ENCODE results near the gene ZDHHC16.

GRCh38 chr10:97452352-97452751 is 6.4 kb downstream of the ZDHHC16 start:
- TF ChIP-seq EZH2 (IDR thresholded peaks at IDR 0.05; ENCODE audit: low read length) (no peak), CTCF (optimal IDR thresholded peaks at IDR 0.05 in 1 of 3, IDR thresholded peaks at IDR 0.05 in 1 of 3, conservative IDR thresholded peaks at IDR 0.05 in 1 of 3; ENCODE audit: extremely low read depth in 1 of 3, insufficient read depth in 2 of 3, low read length in 3 of 3) (no peak)
